Stimulated activated naive CD8-positive, alpha-beta T cell treated with anti-CD3 and anti-CD28 coated beads, Interleukin-15, amount 100 ng/mL, for 72 hours (primary cell): ENCODE results near the gene FKRP.
"Not testable (repeated sequence)": the region's sequence is repeated elsewhere in the genome, so short reads cannot be mapped to it uniquely, and the experiment has no call there.

Experiments
- ATAC-seq: fragments of 150-1000 bp; cut with Tn5 transposase; 2 replicates; pipeline ENCODE4 v1.10.0; 2021; ENCODE audit warnings: mild to moderate bottlenecking, moderate library complexity
- DNase-seq, 2 donors: peaks; one replicate each; pipeline ENCODE4 v3.0.0; 2021 to 2022
- H3K27ac Mint-ChIP-seq, 2 donors: one replicate each; pipeline ENCODE4 v1.8.0; 2022; ENCODE audit warnings: mild to moderate bottlenecking in 2 of 2, mixed read lengths in 2 of 2, moderate library complexity in 2 of 2
- H3K27me3 Mint-ChIP-seq: one replicate; pipeline ENCODE4 v1.8.0; 2022; ENCODE audit warnings: mixed read lengths
- H3K4me1 Mint-ChIP-seq: one replicate; pipeline ENCODE4 v1.8.0; 2022; ENCODE audit warnings: mild to moderate bottlenecking, mixed read lengths
- H3K4me3 Mint-ChIP-seq, 2 donors: one replicate each; pipeline ENCODE4 v1.8.0; 2022; ENCODE audit warnings: mild to moderate bottlenecking in 2 of 2, mixed read lengths in 2 of 2, moderate library complexity in 1 of 2
- H3K9me3 Mint-ChIP-seq, 2 donors: one replicate each; pipeline ENCODE4 v1.8.0; 2022; ENCODE audit warnings: mixed read lengths in 2 of 2

The FKRP gene, protein sequence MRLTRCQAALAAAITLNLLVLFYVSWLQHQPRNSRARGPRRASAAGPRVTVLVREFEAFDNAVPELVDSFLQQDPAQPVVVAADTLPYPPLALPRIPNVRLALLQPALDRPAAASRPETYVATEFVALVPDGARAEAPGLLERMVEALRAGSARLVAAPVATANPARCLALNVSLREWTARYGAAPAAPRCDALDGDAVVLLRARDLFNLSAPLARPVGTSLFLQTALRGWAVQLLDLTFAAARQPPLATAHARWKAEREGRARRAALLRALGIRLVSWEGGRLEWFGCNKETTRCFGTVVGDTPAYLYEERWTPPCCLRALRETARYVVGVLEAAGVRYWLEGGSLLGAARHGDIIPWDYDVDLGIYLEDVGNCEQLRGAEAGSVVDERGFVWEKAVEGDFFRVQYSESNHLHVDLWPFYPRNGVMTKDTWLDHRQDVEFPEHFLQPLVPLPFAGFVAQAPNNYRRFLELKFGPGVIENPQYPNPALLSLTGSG

GRCh38 chr19:46745521-46746280 lies at the start of gene FKRP:
FKRP (plus strand) TSS chr19:46746057; CDS start chr19:46755451, 9,394 bp downstream.
- ATAC-seq (peak; percentile 68), DNase-seq (peak in 1 of 2 donors; percentile 29)
- H3K27ac Mint-ChIP-seq: peak within 1 kb of the TSS; percentile 97 to 98
- no peaks in the 10 kb centered on the region for H3K27me3 Mint-ChIP-seq
- peaks cover 72% of the 10 kb centered on the region for H3K4me1 Mint-ChIP-seq
- H3K4me3 Mint-ChIP-seq: peak within 1 kb of the TSS; percentile 83 to 97
- H3K9me3 Mint-ChIP-seq: no peaks in the 10 kb centered on the region

DNA sequence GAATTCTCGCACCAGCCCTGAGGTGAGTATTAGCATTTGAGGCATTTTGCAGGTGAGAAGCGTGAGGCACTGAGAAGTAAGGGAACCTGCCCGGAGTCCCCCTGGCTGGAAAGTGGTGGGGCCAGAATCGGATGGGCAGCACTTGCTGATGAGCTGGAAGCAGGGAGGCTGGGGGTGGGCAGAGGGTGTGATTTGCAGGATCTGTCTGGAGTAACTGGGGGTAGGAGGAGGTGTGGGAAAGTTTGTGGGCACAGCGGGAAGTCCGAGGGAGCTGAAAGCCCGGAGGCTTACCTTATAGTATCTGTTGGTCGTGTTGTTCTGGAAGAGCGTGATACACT lies 49.0 kb upstream of the FKRP start:
- no peak for ATAC-seq
- Mint-ChIP-seq H3K4me1 (no peaks in the 10 kb centered on the region), H3K27me3 (no peaks in the 10 kb centered on the region), H3K4me3 (no peak overlapping the region), H3K9me3 (no peaks in the 10 kb centered on the region), H3K27ac (no peak overlapping the region)
- DNase-seq: no peak

DNA sequence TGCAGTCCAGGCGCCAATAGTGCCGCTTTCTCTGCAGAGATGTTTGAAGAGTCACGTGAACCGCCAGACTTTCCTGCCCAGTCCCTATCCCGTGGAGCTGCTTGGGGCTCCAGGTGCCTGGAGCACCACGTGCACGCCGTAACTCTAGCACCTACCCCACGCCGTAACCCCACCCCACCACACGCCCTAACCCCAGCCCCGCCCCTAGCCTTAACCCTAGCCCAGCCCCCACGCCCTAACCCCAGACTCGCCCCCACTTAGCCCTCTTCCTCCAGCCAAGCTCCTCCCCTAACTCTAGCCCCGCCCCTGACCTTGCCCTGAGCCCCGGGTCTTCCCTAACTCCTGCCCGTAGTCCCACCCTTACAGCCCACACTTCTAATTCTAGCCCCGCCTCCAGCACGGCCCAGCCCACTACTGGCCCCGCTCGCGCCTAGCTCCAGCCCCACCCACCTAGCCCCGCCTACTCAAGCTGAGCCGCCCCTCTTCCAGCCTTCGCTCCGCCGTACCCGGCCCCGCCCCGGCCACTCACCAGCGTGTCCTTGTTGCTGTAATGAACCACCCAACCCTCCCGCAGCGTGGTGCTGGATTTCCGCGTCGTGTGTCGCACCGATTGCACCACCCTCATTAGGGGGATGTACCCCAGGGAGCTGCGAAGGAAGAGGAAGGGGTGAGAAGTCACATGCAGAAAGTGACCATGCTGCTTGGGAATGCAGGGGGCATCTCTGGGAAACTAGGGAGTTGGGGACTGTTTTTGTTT lies 48.5 kb upstream of the FKRP start:
- ATAC-seq: peak; percentile 52
- no peak for DNase-seq
- Mint-ChIP-seq H3K4me3 (no peak overlapping the region), H3K27me3 (no peaks in the 10 kb centered on the region), H3K27ac (peak overlapping the region in 1 of 2 donors; percentile 67), H3K9me3 (no peaks in the 10 kb centered on the region), H3K4me1 (no peaks in the 10 kb centered on the region)

DNA sequence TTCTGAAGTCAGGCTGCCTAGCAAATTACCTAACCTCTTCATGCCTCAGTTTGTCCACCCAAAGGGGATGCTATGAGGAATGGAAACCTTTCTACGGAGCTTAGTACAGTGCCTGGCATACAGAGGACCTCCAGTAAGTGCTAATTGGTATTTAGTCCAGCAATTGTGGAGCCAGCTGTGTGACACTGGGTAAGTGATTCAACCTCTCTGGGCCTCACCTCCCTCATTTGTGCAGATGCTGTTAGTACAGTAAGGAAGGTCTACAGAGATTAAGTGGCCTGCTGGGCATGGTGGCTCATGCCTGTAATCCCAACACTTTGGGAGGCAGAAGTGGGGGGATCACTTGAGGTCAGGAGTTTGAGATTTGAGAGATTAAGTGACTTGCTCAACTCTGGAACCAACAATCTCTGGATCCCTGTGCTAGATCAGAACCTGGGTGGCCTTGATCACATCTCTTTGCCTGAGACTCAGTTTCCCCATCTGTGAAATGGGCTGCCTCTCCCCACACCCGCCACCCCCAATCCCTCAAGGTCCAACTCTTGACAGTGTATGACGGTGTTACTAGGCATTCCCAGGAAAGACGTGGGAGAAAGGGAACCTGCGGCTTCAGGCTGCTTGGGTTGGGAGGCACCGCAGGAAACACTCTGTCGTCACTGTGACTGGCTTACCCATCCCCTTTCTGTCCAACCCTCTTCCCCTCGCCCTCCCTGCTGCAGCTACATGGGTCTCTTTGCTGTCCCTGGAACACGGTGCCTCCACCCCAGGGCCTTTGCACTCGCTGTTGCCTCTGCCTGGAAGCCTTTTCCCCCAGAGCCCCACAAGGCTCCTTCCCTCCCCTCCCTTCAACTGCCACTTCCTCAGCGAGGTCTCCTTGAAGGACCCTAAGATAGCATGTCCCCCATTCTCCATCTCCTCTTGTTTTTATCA lies 47.2 kb upstream of the FKRP start:
- no peaks in the 10 kb centered on the region for H3K4me1 Mint-ChIP-seq
- no peak for ATAC-seq
- no peaks in the 10 kb centered on the region for H3K27me3 Mint-ChIP-seq
- H3K9me3 Mint-ChIP-seq: no peaks in the 10 kb centered on the region
- peak overlapping the region in 1 of 2 donors; percentile 42 for H3K27ac Mint-ChIP-seq
- H3K4me3 Mint-ChIP-seq: no peak overlapping the region
- no peak for DNase-seq

- H3K9me3 Mint-ChIP-seq: no peaks in the 10 kb centered on the region
- DNase-seq (no peak), ATAC-seq (no peak)
- no peak overlapping the region for H3K27ac Mint-ChIP-seq
- H3K4me3 Mint-ChIP-seq: no peak overlapping the region
- H3K27me3 Mint-ChIP-seq: no peaks in the 10 kb centered on the region
- peaks cover 18% of the 10 kb centered on the region for H3K4me1 Mint-ChIP-seq
These were observed 45.2 kb upstream of the FKRP start for GRCh38 chr19:46700704-46701103.

DNA sequence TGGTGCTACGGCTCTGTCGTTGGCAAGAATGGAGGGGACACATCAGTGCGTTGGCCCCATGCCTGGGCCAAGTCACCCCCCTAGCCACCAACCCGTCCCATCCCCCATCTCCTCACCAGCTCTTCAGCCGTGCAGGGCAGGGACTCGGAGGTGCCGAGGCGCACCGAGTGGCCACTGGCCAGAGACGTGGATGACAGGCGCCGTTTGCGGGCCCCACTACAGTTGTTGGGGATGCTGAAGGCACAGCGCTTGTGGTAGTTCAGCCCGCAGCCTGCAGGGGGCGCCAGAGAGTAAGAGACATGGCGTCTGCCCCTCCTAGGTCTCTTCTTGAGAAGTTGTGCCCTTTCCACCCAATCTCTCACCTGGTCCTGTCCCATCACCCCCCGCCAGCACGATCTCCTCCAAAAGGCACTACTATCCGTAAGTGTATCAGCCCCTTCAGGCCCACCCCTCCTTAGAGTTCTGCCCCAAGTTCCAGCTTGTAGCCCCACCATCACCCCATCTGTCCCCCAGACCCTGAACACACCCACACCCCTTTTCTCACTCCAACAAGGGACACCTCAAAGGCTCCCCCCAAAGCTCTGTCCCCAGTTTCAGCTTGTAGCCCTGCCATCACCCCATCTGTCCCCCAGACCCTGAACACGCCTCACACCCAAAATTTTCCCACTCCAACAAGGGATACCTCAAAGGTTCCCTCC lies 41.3 kb upstream of the FKRP start:
- ATAC-seq (peak; percentile 91), DNase-seq (peak; percentile 79 to 84)
- Mint-ChIP-seq H3K4me3 (no peak overlapping the region), H3K9me3 (no peaks in the 10 kb centered on the region), H3K4me1 (peaks cover 18% of the 10 kb centered on the region), H3K27ac (peak overlapping the region; percentile 21 to 48), H3K27me3 (no peaks in the 10 kb centered on the region)

DNA sequence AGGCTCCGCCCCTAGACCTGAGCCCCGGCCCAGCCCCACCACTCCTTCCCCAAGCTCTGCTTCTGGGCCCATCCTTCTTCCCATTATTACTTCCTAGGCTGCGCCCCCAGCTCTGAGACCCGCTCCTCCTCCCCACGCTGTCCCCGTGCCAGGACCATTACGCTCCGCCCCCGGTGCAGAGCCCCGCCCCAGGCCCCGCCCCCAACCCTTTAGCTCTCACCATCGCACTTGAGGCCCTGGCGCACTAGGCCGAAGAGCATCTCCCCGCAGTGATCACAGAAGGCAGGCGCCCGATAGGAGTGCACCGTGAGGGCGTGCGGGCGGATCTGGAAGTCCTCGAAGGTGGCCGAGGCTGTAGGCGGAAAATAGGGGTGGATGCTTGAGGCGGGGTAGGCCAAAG lies 35.2 kb upstream of the FKRP start:
- Mint-ChIP-seq H3K4me3 (no peak overlapping the region), H3K27me3 (no peaks in the 10 kb centered on the region), H3K9me3 (no peaks in the 10 kb centered on the region), H3K4me1 (peaks cover 27% of the 10 kb centered on the region), H3K27ac (no peak overlapping the region)
- DNase-seq (no peak), ATAC-seq (no peak)

DNA sequence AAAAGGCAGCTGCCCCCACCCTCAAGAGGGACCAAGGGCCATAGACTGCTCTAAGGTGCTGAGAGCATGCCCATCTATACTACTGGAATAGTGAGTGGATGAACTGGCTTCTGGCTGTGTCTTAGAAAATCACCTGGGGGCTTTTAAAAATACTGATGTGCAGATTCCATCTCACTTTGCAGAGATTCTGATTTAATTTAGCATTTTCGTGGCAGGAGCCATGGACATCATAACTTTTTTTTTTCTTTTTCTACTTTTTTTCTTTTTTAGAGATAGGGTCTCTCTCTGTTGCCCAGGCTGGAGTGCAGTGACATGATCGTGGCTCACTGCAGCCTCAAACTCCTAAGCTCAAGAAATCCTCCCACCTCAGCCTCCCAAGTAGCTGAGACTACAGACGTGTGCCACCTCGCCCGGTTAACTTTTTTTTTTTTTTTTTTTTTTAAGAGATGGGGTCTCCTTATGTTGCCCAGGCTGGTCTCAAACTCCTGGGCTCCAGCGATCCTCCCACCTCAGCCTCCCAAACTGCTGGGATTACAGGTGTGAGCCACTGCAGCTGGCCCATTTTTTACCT lies 33.0 kb upstream of the FKRP start:
- Mint-ChIP-seq H3K27ac (peak overlapping the region in 1 of 2 donors; percentile 74), H3K4me1 (peaks cover 36% of the 10 kb centered on the region), H3K4me3 (peak overlapping the region in 1 of 2 donors; percentile 95)
- not testable (repeated sequence) for H3K27me3 Mint-ChIP-seq, ATAC-seq, DNase-seq, H3K9me3 Mint-ChIP-seq

DNA sequence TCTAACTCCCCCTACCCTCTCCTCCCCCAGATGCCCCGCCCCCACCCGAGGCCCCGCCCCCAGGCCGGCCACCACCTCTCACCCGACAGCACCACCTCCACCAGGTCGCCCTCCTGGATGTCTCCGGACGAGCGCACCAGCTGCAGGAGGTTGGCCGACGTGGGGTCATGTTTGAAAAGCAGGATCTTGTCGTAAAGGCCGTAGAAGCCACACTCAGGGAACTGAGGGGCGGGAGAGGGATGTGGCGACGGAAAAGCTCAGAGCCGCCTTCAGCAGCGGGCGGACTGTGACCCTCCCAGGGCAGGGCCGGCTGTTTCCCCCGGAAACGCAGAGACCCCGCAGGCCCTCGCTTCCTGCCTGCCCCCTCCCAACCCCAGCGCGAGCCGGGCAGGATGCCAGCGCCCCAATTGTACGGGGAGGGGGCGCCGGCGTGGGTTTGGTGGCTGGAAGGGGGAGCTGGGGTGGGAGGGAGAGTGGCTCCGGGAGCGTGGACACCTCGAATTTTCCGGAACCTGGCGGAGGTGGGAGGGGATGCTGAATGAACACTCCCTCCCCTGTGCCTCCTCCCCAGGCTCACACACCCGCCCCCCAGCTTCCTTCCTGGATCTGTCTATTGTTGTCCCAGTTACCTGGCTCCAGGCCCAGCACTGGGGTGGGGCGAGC lies 31.9 kb upstream of the FKRP start:
- ATAC-seq (peak; percentile 43), DNase-seq (peak; percentile 42 to 77)
- Mint-ChIP-seq H3K4me1 (peaks cover 46% of the 10 kb centered on the region), H3K4me3 (peak overlapping the region; percentile 95 to 98), H3K9me3 (no peaks in the 10 kb centered on the region), H3K27me3 (no peaks in the 10 kb centered on the region), H3K27ac (peak overlapping the region; percentile 96)

DNA sequence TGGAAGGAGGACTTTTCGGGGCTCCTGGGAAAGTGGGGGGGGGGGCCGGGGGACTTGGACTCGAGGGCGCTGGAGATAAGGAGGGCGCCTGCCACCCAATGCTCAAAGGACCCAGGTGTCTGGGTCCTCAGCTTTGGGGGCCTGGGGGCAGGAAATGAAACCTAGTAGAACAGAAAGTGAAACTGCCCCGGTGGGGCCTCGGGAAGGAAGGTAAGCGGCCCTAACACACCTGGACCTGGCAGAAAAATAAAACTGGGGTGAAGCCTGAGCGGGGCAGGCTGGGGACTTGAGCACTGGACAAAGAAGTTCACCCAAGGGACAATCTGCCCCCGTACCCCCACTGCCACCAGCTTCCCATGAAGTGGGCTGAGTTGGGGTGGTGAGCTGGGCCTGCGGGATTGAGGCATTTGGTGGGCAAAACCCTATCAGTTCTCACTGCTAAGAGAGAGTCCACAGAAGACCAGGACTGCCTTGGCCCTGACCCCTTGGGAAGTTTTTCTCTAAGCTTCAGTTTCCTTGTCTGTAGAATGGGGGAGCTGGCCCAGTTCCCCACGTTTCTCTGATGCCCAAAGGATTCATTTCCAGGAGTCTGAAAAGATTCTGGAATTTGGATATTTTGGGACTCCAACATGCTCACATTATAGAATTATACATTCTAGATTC lies 31.3 kb upstream of the FKRP start:
- ATAC-seq (peak; percentile 56), DNase-seq (peak; percentile 59 to 75)
- no peaks in the 10 kb centered on the region for H3K27me3 Mint-ChIP-seq
- H3K9me3 Mint-ChIP-seq: no peaks in the 10 kb centered on the region
- H3K27ac Mint-ChIP-seq: peak overlapping the region; percentile 96 to 97
- H3K4me3 Mint-ChIP-seq: peak overlapping the region; percentile 95 to 98
- H3K4me1 Mint-ChIP-seq: peaks cover 53% of the 10 kb centered on the region

DNA sequence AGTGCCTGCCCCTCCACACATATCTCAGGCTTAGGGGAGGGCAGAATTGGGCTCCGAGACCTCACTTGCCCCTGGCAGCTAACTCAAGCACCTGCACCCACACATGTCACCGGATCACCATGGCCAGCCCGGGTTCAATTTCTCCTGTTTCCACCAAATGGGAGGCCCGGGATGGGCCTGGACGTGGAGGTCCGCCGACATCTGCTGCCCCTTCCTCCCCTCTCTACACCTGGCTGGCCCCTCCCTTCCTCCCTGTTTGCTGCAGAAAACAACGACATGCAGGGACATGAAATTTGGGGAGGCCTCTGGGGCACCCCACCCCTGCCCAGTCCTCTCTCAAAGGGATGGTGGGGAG lies 30.3 kb upstream of the FKRP start:
- Mint-ChIP-seq H3K9me3 (no peaks in the 10 kb centered on the region), H3K4me1 (peaks cover 63% of the 10 kb centered on the region)

DNA sequence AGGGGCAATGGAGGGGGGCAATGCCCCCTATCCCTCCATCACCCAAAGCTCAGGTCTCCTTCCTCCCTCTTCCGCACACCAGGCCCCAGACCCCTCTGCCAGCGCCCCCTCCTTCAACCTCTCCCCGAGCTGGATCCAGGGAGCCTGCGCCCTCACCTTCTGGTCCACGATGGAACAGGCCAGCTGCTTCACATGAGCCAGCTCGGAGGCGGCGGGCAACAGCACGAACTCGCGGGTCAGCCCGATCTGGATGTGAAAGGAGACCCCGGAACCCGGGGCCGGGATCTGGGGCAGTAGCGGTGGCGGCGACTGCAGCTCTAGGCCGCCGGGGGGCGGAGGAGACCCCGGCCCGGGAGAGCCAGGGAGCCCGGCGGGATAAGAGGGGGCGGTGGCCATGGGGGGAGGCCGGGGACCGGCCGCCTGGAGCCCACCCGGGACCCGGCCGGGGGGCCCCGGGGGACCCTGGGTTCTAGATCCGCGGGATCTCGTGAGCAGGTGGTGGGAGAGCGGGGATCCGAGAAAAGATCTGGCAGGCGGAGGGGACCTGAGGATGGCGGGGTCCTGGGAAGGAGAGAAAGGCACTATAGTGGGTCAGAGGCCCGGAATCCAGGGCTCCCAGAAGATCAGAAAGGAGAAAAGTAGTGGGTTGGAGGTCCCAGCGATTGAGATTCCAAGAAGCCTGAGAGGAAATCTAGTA lies 29.7 kb upstream of the FKRP start:
- peaks cover 69% of the 10 kb centered on the region for H3K4me1 Mint-ChIP-seq
- no peak for ATAC-seq
- H3K27me3 Mint-ChIP-seq: no peaks in the 10 kb centered on the region
- H3K4me3 Mint-ChIP-seq: peak overlapping the region; percentile 95 to 98
- H3K9me3 Mint-ChIP-seq: no peaks in the 10 kb centered on the region
- peak overlapping the region; percentile 97 to 98 for H3K27ac Mint-ChIP-seq
- no peak for DNase-seq

More for the DNA sequence above, 30.3 kb upstream of the FKRP start:
- Mint-ChIP-seq H3K4me3 (peak overlapping the region; percentile 95 to 98), H3K27ac (peak overlapping the region; percentile 97 to 98), H3K27me3 (no peaks in the 10 kb centered on the region)
- ATAC-seq: no peak
- no peak for DNase-seq

DNA sequence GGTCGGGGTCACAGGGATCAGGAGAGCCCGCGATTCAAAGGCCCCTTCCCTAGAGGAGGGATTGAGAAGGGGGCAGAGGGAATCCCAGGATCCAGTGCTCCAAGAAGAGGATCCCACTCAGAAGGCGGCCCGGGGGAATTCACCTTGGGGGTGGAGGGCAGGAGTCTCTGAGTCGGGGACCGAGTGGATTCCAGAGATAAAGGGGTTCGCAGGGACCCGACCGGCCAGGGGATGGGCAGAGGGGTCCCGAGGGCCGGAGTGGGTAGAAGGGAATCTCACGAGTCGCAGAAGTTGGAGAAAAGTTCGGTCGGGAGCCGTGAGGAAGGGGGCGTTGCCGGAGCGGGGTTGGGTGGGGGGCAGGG lies 29.2 kb upstream of the FKRP start:
- Mint-ChIP-seq H3K27ac (peak overlapping the region; percentile 97 to 98), H3K4me1 (peaks cover 74% of the 10 kb centered on the region), H3K9me3 (no peaks in the 10 kb centered on the region), H3K27me3 (no peaks in the 10 kb centered on the region), H3K4me3 (peak overlapping the region; percentile 95 to 98)
- no peak for ATAC-seq
- DNase-seq: no peak
